ENCODE results near the gene SPTSSA. TPM values are rescaled to one million over a fixed set of nuclear protein-coding genes. Genes with fewer than 3 reads are reported as not detected.

SPTSSA gene
- total and polyA plus RNA-seq, 2 experiments from 2014 or later, result 27.5 to 36.4 TPM

GRCh38 chr14:34465069-34465859 lies 3.2 kb upstream of the SPTSSA start:
- Histone ChIP-seq H3K4me3 (no peak overlapping the region), H3K9me2 (ENCODE audit: insufficient read depth) (peaks cover 14% of the 10 kb centered on the region; the same call in 1 of the 2 replicates), H3F3A (replicated peaks; ENCODE audit: low read depth) (0 out of 2 replicates have a peak, but pooled peaks cover 7% of the 10 kb centered on the region), H3K79me2 (replicated peaks; ENCODE audit: insufficient read depth) (peaks cover 13% of the 10 kb centered on the region), H3K4me2 (no peak overlapping the region), H4K20me1 (replicated peaks; ENCODE audit: insufficient read depth) (no peaks in the 10 kb centered on the region), H3K4me1 (ENCODE audit: insufficient read depth) (peaks cover 13% of the 10 kb centered on the region), H3K36me3 (ENCODE audit: insufficient read depth) (no peaks in the 10 kb centered on the region), H2AFZ (peak overlapping the region; percentile 25; the same call in 1 of the 2 replicates), H3K27ac (ENCODE audit: low read depth) (no peak overlapping the region), H3K27me3 (ENCODE audit: insufficient read depth) (no peaks in the 10 kb centered on the region)
- Mint-ChIP-seq H3K36me3 (ENCODE audit: low read depth) (no peaks in the 10 kb centered on the region), H3K27me3 (ENCODE audit: insufficient read depth, low read depth, poor library complexity) (peaks cover 9% of the 10 kb centered on the region), H3K27ac (no peak overlapping the region), H3K4me1 (peaks cover 18% of the 10 kb centered on the region), H3K9me3 (no peaks in the 10 kb centered on the region; the same call in 2 of the 3 replicates), H3K4me3 (no peak overlapping the region)
- TF ChIP-seq, protein P1, sequence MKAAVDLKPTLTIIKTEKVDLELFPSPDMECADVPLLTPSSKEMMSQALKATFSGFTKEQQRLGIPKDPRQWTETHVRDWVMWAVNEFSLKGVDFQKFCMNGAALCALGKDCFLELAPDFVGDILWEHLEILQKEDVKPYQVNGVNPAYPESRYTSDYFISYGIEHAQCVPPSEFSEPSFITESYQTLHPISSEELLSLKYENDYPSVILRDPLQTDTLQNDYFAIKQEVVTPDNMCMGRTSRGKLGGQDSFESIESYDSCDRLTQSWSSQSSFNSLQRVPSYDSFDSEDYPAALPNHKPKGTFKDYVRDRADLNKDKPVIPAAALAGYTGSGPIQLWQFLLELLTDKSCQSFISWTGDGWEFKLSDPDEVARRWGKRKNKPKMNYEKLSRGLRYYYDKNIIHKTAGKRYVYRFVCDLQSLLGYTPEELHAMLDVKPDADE (IDR thresholded peaks at IDR 0.05), result no peak
- TF ChIP-seq ZNF462 (CRISPR knock-in tag; IDR thresholded peaks at IDR 0.05) (no peak), POLR2AphosphoS5 (IDR thresholded peaks at IDR 0.05; ENCODE audit: low read depth) (no peak), ZNF114 (CRISPR knock-in tag; IDR thresholded peaks at IDR 0.05) (no peak), CTCF (conservative IDR thresholded peaks at IDR 0.05; ENCODE audit: low read depth in 2 of 2) (no peak)
- no peak for ATAC-seq
- peak; percentile 45 for DNase-seq (ENCODE audit: low spot score)

Measured in GM23338 (cell line).